Iris pigment epithelial cell (primary cell): ENCODE results near the gene E2F4.
A peak's percentile ranks its signal among the peaks of the same experiment; 100 is the strongest.

ENCODE experiments used
- DNase-seq: peaks from one replicate; pipeline ENCODE4 v3.0.0-alpha.2; 2011; ENCODE audit warnings: low read depth

Gene E2F4

GRCh38 chr16:67173808-67174705, 17.9 kb upstream of the E2F4 start:
- peak; percentile 88 for DNase-seq

- no peak for DNase-seq
Measured at GRCh38 chr16:67174706-67175231, 17.2 kb upstream of the E2F4 start.

- no peak for DNase-seq
Measured at GRCh38 chr16:67176662-67177061, 15.3 kb upstream of the E2F4 start.

GRCh38 chr16:67177743-67178699, 13.9 kb upstream of the E2F4 start:
- DNase-seq: peak; percentile 72

- no peak for DNase-seq
Measured at GRCh38 chr16:67179421-67180080, 12.4 kb upstream of the E2F4 start.

GRCh38 chr16:67180166-67180565, 11.8 kb upstream of the E2F4 start:
- no peak for DNase-seq

- DNase-seq: peak; percentile 74
Measured at GRCh38 chr16:67181346-67181745, 10.6 kb upstream of the E2F4 start.

GRCh38 chr16:67182288-67182687, 9.7 kb upstream of the E2F4 start:
- DNase-seq: no peak

- DNase-seq: no peak
Measured at GRCh38 chr16:67183284-67183626, 8.7 kb upstream of the E2F4 start.

- peak; percentile 99 for DNase-seq
Measured at GRCh38 chr16:67183627-67184452, 8.1 kb upstream of the E2F4 start, which contains the start of gene MATCAP1. Gene MATCAP1, minus strand, starts transcription at chr16:67183963. Its CDS starts 3,353 bp downstream, at chr16:67180610.

- DNase-seq: no peak
Measured at GRCh38 chr16:67184453-67184994, 7.4 kb upstream of the E2F4 start.

GRCh38 chr16:67184995-67185650, 6.8 kb upstream of the E2F4 start:
- DNase-seq: peak; percentile 89

GRCh38 chr16:67185651-67186134, 6.3 kb upstream of the E2F4 start:
- DNase-seq: no peak

GRCh38 chr16:67186550-67186950, 5.4 kb upstream of the E2F4 start:
- no peak for DNase-seq

- no peak for DNase-seq
Measured at GRCh38 chr16:67187175-67187890, 4.6 kb upstream of the E2F4 start.

- DNase-seq: no peak
Measured at GRCh38 chr16:67188323-67188722, 3.6 kb upstream of the E2F4 start.

- no peak for DNase-seq
Measured at GRCh38 chr16:67188798-67189197, 3.2 kb upstream of the E2F4 start.

GRCh38 chr16:67190041-67190440, 1.9 kb upstream of the E2F4 start, which contains the start of gene EXOC3L1:
Gene EXOC3L1, minus strand, starts transcription at chr16:67190136. Its CDS starts 460 bp downstream, at chr16:67189676.
- DNase-seq: no peak
